ENCODE results near the gene WNT6.

- TF ChIP-seq CTCF (conservative IDR thresholded peaks at IDR 0.05; ENCODE audit: low read length) = no peak
- no peak for TF ChIP-seq EZH2phosphoT487 (IDR thresholded peaks at IDR 0.05; ENCODE audit: borderline replicate concordance)
Observed at GRCh38 chr2:218908721-218909619, 49.4 kb downstream of the WNT6 start.

All from Loucy (cell line).